ENCODE data around the gene MYH6.
"Not testable (repeated sequence)": the region's sequence is repeated elsewhere in the genome, so short reads cannot be mapped to it uniquely, and the experiment has no call there.

Gene MYH6

GRCh38 chr14:23389396-23389795 is 18.7 kb downstream of the MYH6 start:
- no peak for DNase-seq

- no peak for DNase-seq
Measured at GRCh38 chr14:23388996-23389395, 19.1 kb downstream of the MYH6 start.

- no peak for DNase-seq
Measured at GRCh38 chr14:23387916-23388882, 19.9 kb downstream of the MYH6 start.

GRCh38 chr14:23386999-23387398 is 21.1 kb downstream of the MYH6 start:
- DNase-seq = no peak

GRCh38 chr14:23386266-23386657 is 21.8 kb downstream of the MYH6 start:
- DNase-seq = not testable (repeated sequence)

- DNase-seq = no peak
Measured at GRCh38 chr14:23385642-23386265, 22.3 kb downstream of the MYH6 start.

- no peak for DNase-seq
Measured at GRCh38 chr14:23385244-23385641, 22.8 kb downstream of the MYH6 start.

- no peak for DNase-seq
Measured at GRCh38 chr14:23384364-23385080, 23.6 kb downstream of the MYH6 start.

- no peak for DNase-seq
Measured at GRCh38 chr14:23382731-23383440, 25.2 kb downstream of the MYH6 start.

- DNase-seq = no peak
Measured at GRCh38 chr14:23382276-23382675, 25.8 kb downstream of the MYH6 start.

GRCh38 chr14:23381871-23382270 is 26.2 kb downstream of the MYH6 start:
- no peak for DNase-seq

GRCh38 chr14:23380976-23381375 is 27.1 kb downstream of the MYH6 start:
- DNase-seq = no peak

- DNase-seq = no peak
Measured at GRCh38 chr14:23380197-23380914, 27.7 kb downstream of the MYH6 start.

- no peak for DNase-seq
Measured at GRCh38 chr14:23379366-23380196, 28.5 kb downstream of the MYH6 start.

- no peak for DNase-seq
Measured at GRCh38 chr14:23378612-23379220, 29.4 kb downstream of the MYH6 start.

- DNase-seq = no peak
Measured at GRCh38 chr14:23377573-23378563, 30.2 kb downstream of the MYH6 start.

- no peak for DNase-seq
Measured at GRCh38 chr14:23377198-23377550, 30.9 kb downstream of the MYH6 start.

- DNase-seq = no peak
Measured at GRCh38 chr14:23376482-23377197, 31.4 kb downstream of the MYH6 start, which contains the start of gene CMTM5. Gene CMTM5, plus strand, starts transcription at chr14:23377046. Its CDS starts 206 bp downstream, at chr14:23377252.

All from NCI-H510A treated with DMSO at 0.1 percent for 48 hours (cell line).